ENCODE data around the gene RDM1.

DNA sequence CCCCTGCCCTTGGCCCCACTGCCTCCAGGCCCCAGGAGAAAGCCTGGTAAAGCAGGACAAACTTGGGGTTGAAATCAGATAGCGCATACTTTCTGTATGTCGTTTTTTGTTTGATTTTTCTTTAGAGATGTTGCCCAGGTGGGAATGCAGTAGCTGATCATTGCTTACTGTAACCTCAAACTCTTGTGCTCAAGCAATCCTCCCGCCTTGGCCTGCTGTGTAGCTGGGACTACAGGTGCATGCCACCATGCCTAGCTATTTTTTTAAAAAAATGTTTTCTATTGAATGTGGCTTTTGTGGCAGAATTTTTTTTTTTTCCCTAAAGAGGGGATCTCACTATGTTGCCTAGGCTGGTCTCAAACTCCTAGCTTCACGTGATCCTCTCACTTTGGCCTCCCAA lies 39.3 kb downstream of the RDM1 start:
- TF ChIP-seq, protein P1, sequence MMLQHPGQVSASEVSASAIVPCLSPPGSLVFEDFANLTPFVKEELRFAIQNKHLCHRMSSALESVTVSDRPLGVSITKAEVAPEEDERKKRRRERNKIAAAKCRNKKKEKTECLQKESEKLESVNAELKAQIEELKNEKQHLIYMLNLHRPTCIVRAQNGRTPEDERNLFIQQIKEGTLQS (CRISPR knock-in tag; conservative IDR thresholded peaks at IDR 0.05), result no peak
- TF ChIP-seq CBFB (CRISPR knock-in tag; IDR thresholded peaks at IDR 0.05; ENCODE audit: low read depth) (no peak), NFE2L1 (CRISPR knock-in tag; IDR thresholded peaks at IDR 0.05) (no peak), SMAD4 (CRISPR knock-in tag; IDR thresholded peaks at IDR 0.05) (no peak), FOXK1 (CRISPR knock-in tag; IDR thresholded peaks at IDR 0.05) (no peak), IRF2 (CRISPR knock-in tag; IDR thresholded peaks at IDR 0.05; ENCODE audit: borderline replicate concordance, low read depth) (no peak), JUN (CRISPR knock-in tag; IDR thresholded peaks at IDR 0.05) (no peak), NR3C1 (CRISPR knock-in tag; conservative IDR thresholded peaks at IDR 0.05; ENCODE audit: low read depth) (no peak), ATF1 (CRISPR knock-in tag; IDR thresholded peaks at IDR 0.05) (no peak), KAT7 (CRISPR knock-in tag; IDR thresholded peaks at IDR 0.05; ENCODE audit: borderline replicate concordance) (no peak), NFATC4 (CRISPR knock-in tag; IDR thresholded peaks at IDR 0.05) (no peak), NFYB (CRISPR knock-in tag; conservative IDR thresholded peaks at IDR 0.05; ENCODE audit: low read depth) (no peak), ZNF121 (CRISPR knock-in tag; IDR thresholded peaks at IDR 0.05) (no peak)
- TF ChIP-seq, protein P2, sequence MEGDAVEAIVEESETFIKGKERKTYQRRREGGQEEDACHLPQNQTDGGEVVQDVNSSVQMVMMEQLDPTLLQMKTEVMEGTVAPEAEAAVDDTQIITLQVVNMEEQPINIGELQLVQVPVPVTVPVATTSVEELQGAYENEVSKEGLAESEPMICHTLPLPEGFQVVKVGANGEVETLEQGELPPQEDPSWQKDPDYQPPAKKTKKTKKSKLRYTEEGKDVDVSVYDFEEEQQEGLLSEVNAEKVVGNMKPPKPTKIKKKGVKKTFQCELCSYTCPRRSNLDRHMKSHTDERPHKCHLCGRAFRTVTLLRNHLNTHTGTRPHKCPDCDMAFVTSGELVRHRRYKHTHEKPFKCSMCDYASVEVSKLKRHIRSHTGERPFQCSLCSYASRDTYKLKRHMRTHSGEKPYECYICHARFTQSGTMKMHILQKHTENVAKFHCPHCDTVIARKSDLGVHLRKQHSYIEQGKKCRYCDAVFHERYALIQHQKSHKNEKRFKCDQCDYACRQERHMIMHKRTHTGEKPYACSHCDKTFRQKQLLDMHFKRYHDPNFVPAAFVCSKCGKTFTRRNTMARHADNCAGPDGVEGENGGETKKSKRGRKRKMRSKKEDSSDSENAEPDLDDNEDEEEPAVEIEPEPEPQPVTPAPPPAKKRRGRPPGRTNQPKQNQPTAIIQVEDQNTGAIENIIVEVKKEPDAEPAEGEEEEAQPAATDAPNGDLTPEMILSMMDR (IDR thresholded peaks at IDR 0.05), result no peak
